Caco-2 (cell line): ENCODE data around the gene PDE1C. TPM values are rescaled to one million over a fixed set of nuclear protein-coding genes. Genes with fewer than 3 reads are reported as not detected.
A peak's percentile ranks its signal among the peaks of the same experiment; 100 is the strongest.

Experiments used
- BruUV-seq: library from RNA; stranded (reverse); fragments of 400-500 nt; replicated peaks from 2 replicates; lab custom pipeline; 2021; lab: Mats Ljungman, UMichigan
- CTCF ChIA-PET: fragments of 300-600 bp; sonication (Branson Sonifier 250); formaldehyde crosslinking; loops from one replicate; lab custom pipeline; 2022; ENCODE audit warnings: antibody characterized with exemption; lab: Charles Lee
- POLR2A ChIA-PET: fragments of 300-600 bp; sonication (Branson Sonifier 250); formaldehyde crosslinking; loops from one replicate; lab custom pipeline; 2022; ENCODE audit warnings: antibody characterized with exemption; lab: Charles Lee
- DNase-seq, 2 experiments: peaks; one replicate each; pipeline versions ENCODE4 v3.0.0 to v3.0.0-alpha.2; 2020 to 2022
- H3K27me3 ChIP-seq: replicated peaks from 2 replicates; pipeline ENCODE4 v1.6.0; 2011; ENCODE audit warnings: low read length; ENCODE audit not compliant: control insufficient read depth, insufficient read depth
- H3K36me3 ChIP-seq: 2 replicates; pipeline ENCODE4 v1.5.1; 2011; ENCODE audit warnings: low read length; ENCODE audit not compliant: control insufficient read depth, insufficient read depth
- H3K4me1 ChIP-seq: fragments of 250-450 bp; sonication (Bioruptor Pico); 2 replicates; pipeline ENCODE4 v1.5.1; 2020; ENCODE audit warnings: mild to moderate bottlenecking
- H3K4me3 ChIP-seq: 2 replicates; pipeline ENCODE4 v1.5.1; 2011; ENCODE audit warnings: low read depth, mild to moderate bottlenecking, control low read depth, low read length
- H3K9me3 ChIP-seq: fragments of 250-450 bp; sonication (Bioruptor Pico); 2 replicates; pipeline ENCODE4 v1.5.1; 2020; ENCODE audit warnings: mild to moderate bottlenecking, moderate library complexity
- H3K27ac Mint-ChIP-seq: one replicate; pipeline ENCODE4 v1.8.0; 2022; ENCODE audit warnings: mixed read lengths; ENCODE audit not compliant: unreplicated experiment
- H3K27me3 Mint-ChIP-seq: one replicate; pipeline ENCODE4 v1.8.0; 2022; ENCODE audit warnings: mixed read lengths; ENCODE audit not compliant: insufficient read depth, unreplicated experiment
- H3K36me3 Mint-ChIP-seq: one replicate; pipeline ENCODE4 v1.8.0; 2022; ENCODE audit warnings: mild to moderate bottlenecking, mixed read lengths; ENCODE audit not compliant: insufficient read depth, unreplicated experiment
- H3K4me1 Mint-ChIP-seq: one replicate; pipeline ENCODE4 v1.8.0; 2022; ENCODE audit warnings: low read depth, mixed read lengths; ENCODE audit not compliant: unreplicated experiment
- H3K4me3 Mint-ChIP-seq: one replicate; pipeline ENCODE4 v1.8.0; 2022; ENCODE audit warnings: mild to moderate bottlenecking, moderate library complexity, mixed read lengths; ENCODE audit not compliant: unreplicated experiment
- H3K9me3 Mint-ChIP-seq: one replicate; pipeline ENCODE4 v1.8.0; 2022; ENCODE audit warnings: mixed read lengths; ENCODE audit not compliant: unreplicated experiment
- CTCF ChIP-seq, 2 experiments: fragments of 200-600 bp in 1 of 2; IDR thresholded peaks; 1 replicate in 1 of 2; 2 replicates in 1 of 2; pipeline versions ENCODE4 v1.5.1 to v1.8.0; 2011 to 2022; ENCODE audit warnings: antibody characterized with exemption in 1 of 2, control low read depth in 1 of 2, inconsistent platforms in 1 of 2, low read depth in 1 of 2, low read length in 1 of 2, mild to moderate bottlenecking in 1 of 2, moderate library complexity in 1 of 2; ENCODE audit not compliant: insufficient read depth in 1 of 2, severe bottlenecking in 1 of 2, unreplicated experiment in 1 of 2
- intact Hi-C: fragments of 100-400 bp; cut with micrococcal nuclease; formaldehyde crosslinking; loops from one replicate; pipeline ENCODE4 v1.10.0; 2022; ENCODE audit not compliant: unreplicated experiment
- total RNA-seq: library from RNA; stranded (reverse); gene quantifications from 2 replicates; pipeline ENCODE4 v1.2.3, GENCODE V29; 2022

PDE1C gene
- total RNA-seq, 1 experiment from 2014 or later = not detected

GRCh38 chr7:31764462-31764861, 305.7 kb downstream of the PDE1C start:
- no TSS peak for BruUV-seq
- intact Hi-C loops = no loop called here
- Mint-ChIP-seq H3K4me1 (no peaks in the 10 kb centered on the region), H3K36me3 (no peaks in the 10 kb centered on the region), H3K27me3 (peaks cover 7% of the 10 kb centered on the region), H3K27ac (no peak overlapping the region), H3K4me3 (no peak overlapping the region), H3K9me3 (no peaks in the 10 kb centered on the region)
- ChIA-PET CTCF (no interaction called here), POLR2A (no interaction called here)
- DNase-seq = no peak
- TF ChIP-seq CTCF (IDR thresholded peaks at IDR 0.05; ENCODE audit: insufficient read depth in 1 of 2, low read depth in 1 of 2, low read length in 1 of 2, severe bottlenecking in 1 of 2, unreplicated experiment in 1 of 2) = no peak
- Histone ChIP-seq H3K36me3 (no peaks in the 10 kb centered on the region), H3K4me3 (no peak overlapping the region), H3K4me1 (no peaks in the 10 kb centered on the region), H3K9me3 (no peaks in the 10 kb centered on the region), H3K27me3 (no peaks in the 10 kb centered on the region)

GRCh38 chr7:31763548-31763947, 306.7 kb downstream of the PDE1C start:
- no peak overlapping the region for H3K4me3 Mint-ChIP-seq
- peak in 1 of 2 experiments; percentile 35 for TF ChIP-seq CTCF (IDR thresholded peaks at IDR 0.05; ENCODE audit: insufficient read depth in 1 of 2, low read depth in 1 of 2, low read length in 1 of 2, severe bottlenecking in 1 of 2, unreplicated experiment in 1 of 2)
- H3K36me3 Mint-ChIP-seq = no peaks in the 10 kb centered on the region
- no peak for DNase-seq
- Histone ChIP-seq H3K4me1 (no peaks in the 10 kb centered on the region), H3K9me3 (no peaks in the 10 kb centered on the region), H3K36me3 (no peaks in the 10 kb centered on the region), H3K4me3 (no peak overlapping the region), H3K27me3 (no peaks in the 10 kb centered on the region)
- CTCF ChIA-PET = no interaction called here
- POLR2A ChIA-PET = no interaction called here
- intact Hi-C loops = no loop called here
- peaks cover 7% of the 10 kb centered on the region for H3K27me3 Mint-ChIP-seq
- H3K9me3 Mint-ChIP-seq = no peaks in the 10 kb centered on the region
- H3K27ac Mint-ChIP-seq = no peak overlapping the region
- H3K4me1 Mint-ChIP-seq = no peaks in the 10 kb centered on the region
- BruUV-seq = no TSS peak

- no peaks in the 10 kb centered on the region for H3K9me3 Mint-ChIP-seq
- H3K27me3 Mint-ChIP-seq = peaks cover 3% of the 10 kb centered on the region
- H3K36me3 Mint-ChIP-seq = no peaks in the 10 kb centered on the region
- TF ChIP-seq CTCF (IDR thresholded peaks at IDR 0.05; ENCODE audit: insufficient read depth in 1 of 2, low read depth in 1 of 2, low read length in 1 of 2, severe bottlenecking in 1 of 2, unreplicated experiment in 1 of 2) = no peak
- H3K27ac Mint-ChIP-seq = no peak overlapping the region
- no peaks in the 10 kb centered on the region for H3K4me1 Mint-ChIP-seq
- CTCF ChIA-PET = no interaction called here
- intact Hi-C loops = no loop called here
- no peak overlapping the region for H3K4me3 Mint-ChIP-seq
- H3K9me3 ChIP-seq = no peaks in the 10 kb centered on the region
- no peaks in the 10 kb centered on the region for H3K4me1 ChIP-seq
- DNase-seq = no peak
- H3K36me3 ChIP-seq = no peaks in the 10 kb centered on the region
- no peak overlapping the region for H3K4me3 ChIP-seq
- H3K27me3 ChIP-seq = no peaks in the 10 kb centered on the region
- BruUV-seq = no TSS peak
- POLR2A ChIA-PET = no interaction called here
These were observed 308.6 kb downstream of the PDE1C start for GRCh38 chr7:31761646-31762045.
